NCI-H748 treated with DMSO at 0.1 percent for 48 hours (cell line): Measurements from ENCODE around the gene SGK1.
"Not testable (repeated sequence)": the region's sequence is repeated elsewhere in the genome, so short reads cannot be mapped to it uniquely, and the experiment has no call there.

Experiments used
- DNase-seq: peaks from one replicate; lab custom pipeline; 2025; lab: John Stamatoyannopoulos, UW

Gene SGK1

GRCh38 chr6:134328138-134328537 lies 10.2 kb upstream of the SGK1 start:
- no peak for DNase-seq

GRCh38 chr6:134326192-134326591 lies 8.3 kb upstream of the SGK1 start:
- DNase-seq, result not testable (repeated sequence)

- no peak for DNase-seq
Measured at GRCh38 chr6:134324766-134325165, 6.9 kb upstream of the SGK1 start.

GRCh38 chr6:134324141-134324540 lies 6.2 kb upstream of the SGK1 start:
- no peak for DNase-seq

- DNase-seq, result no peak
Measured at GRCh38 chr6:134323698-134324097, 5.8 kb upstream of the SGK1 start.

GRCh38 chr6:134323294-134323693 lies 5.4 kb upstream of the SGK1 start:
- DNase-seq, result no peak

GRCh38 chr6:134322216-134322615 lies 4.3 kb upstream of the SGK1 start:
- DNase-seq, result no peak

- DNase-seq, result no peak
Measured at GRCh38 chr6:134321246-134321645, 3.3 kb upstream of the SGK1 start.

GRCh38 chr6:134319686-134320085 lies 1.8 kb upstream of the SGK1 start:
- not testable (repeated sequence) for DNase-seq

- DNase-seq, result no peak
Measured at GRCh38 chr6:134318974-134319281, 1.0 kb upstream of the SGK1 start.

- DNase-seq, result peak; percentile 50
Measured at GRCh38 chr6:134318236-134318973, 493 bp upstream of the SGK1 start.

GRCh38 chr6:134316733-134317431 lies 1.0 kb downstream of the SGK1 start:
- DNase-seq, result no peak

- DNase-seq, result no peak
Measured at GRCh38 chr6:134315974-134316441, 1.9 kb downstream of the SGK1 start.

GRCh38 chr6:134315189-134315588 lies 2.7 kb downstream of the SGK1 start:
- no peak for DNase-seq

GRCh38 chr6:134314006-134314821 lies 3.7 kb downstream of the SGK1 start:
- DNase-seq, result no peak

- DNase-seq, result no peak
Measured at GRCh38 chr6:134312038-134312660, 5.8 kb downstream of the SGK1 start.

GRCh38 chr6:134310817-134311216 lies 7.1 kb downstream of the SGK1 start:
- no peak for DNase-seq

- no peak for DNase-seq
Measured at GRCh38 chr6:134309983-134310605, 7.8 kb downstream of the SGK1 start.

GRCh38 chr6:134309227-134309626 lies 8.7 kb downstream of the SGK1 start:
- no peak for DNase-seq

GRCh38 chr6:134308800-134309199 lies 9.1 kb downstream of the SGK1 start:
- DNase-seq, result no peak

GRCh38 chr6:134307870-134308269 lies 10.0 kb downstream of the SGK1 start:
- no peak for DNase-seq

- no peak for DNase-seq
Measured at GRCh38 chr6:134307075-134307474, 10.8 kb downstream of the SGK1 start.
